ENCODE data around the gene LIN52.
"Not testable (repeated sequence)": the region's sequence is repeated elsewhere in the genome, so short reads cannot be mapped to it uniquely, and the experiment has no call there.

Gene LIN52

GRCh38 chr14:74105381-74105780 lies 20.6 kb downstream of the LIN52 start:
- no peak for DNase-seq (ENCODE audit: low read depth in 2 of 2, low spot score in 1 of 2)

- DNase-seq (ENCODE audit: low read depth in 2 of 2, low spot score in 1 of 2) = no peak
Measured at GRCh38 chr14:74109369-74109768, 24.6 kb downstream of the LIN52 start.

GRCh38 chr14:74111395-74112216 lies 26.9 kb downstream of the LIN52 start:
- not testable (repeated sequence) for DNase-seq (ENCODE audit: low read depth in 2 of 2, low spot score in 1 of 2)

- not testable (repeated sequence) for DNase-seq (ENCODE audit: low read depth in 2 of 2, low spot score in 1 of 2)
Measured at GRCh38 chr14:74125487-74125886, 40.7 kb downstream of the LIN52 start.

- no peak for DNase-seq (ENCODE audit: low read depth in 2 of 2, low spot score in 1 of 2)
Measured at GRCh38 chr14:74126315-74127013, 41.7 kb downstream of the LIN52 start.

- no peak for DNase-seq (ENCODE audit: low read depth in 2 of 2, low spot score in 1 of 2)
Measured at GRCh38 chr14:74127634-74128033, 42.9 kb downstream of the LIN52 start.

GRCh38 chr14:74133833-74134481 lies 49.2 kb downstream of the LIN52 start:
- no peak for DNase-seq (ENCODE audit: low read depth in 2 of 2, low spot score in 1 of 2)

GRCh38 chr14:74134484-74134883 lies 49.7 kb downstream of the LIN52 start:
- no peak for DNase-seq (ENCODE audit: low read depth in 2 of 2, low spot score in 1 of 2)

GRCh38 chr14:74135426-74135825 lies 50.7 kb downstream of the LIN52 start:
- no peak for DNase-seq (ENCODE audit: low read depth in 2 of 2, low spot score in 1 of 2)

- no peak for DNase-seq (ENCODE audit: low read depth in 2 of 2, low spot score in 1 of 2)
Measured at GRCh38 chr14:74140374-74140850, 55.7 kb downstream of the LIN52 start.

- DNase-seq (ENCODE audit: low read depth in 2 of 2, low spot score in 1 of 2) = no peak
Measured at GRCh38 chr14:74141703-74142102, 56.9 kb downstream of the LIN52 start.

GRCh38 chr14:74142523-74142922 lies 57.8 kb downstream of the LIN52 start:
- DNase-seq (ENCODE audit: low read depth in 2 of 2, low spot score in 1 of 2) = no peak

GRCh38 chr14:74144789-74145188 lies 60.0 kb downstream of the LIN52 start:
- no peak for DNase-seq (ENCODE audit: low read depth in 2 of 2, low spot score in 1 of 2)

- no peak for DNase-seq (ENCODE audit: low read depth in 2 of 2, low spot score in 1 of 2)
Measured at GRCh38 chr14:74147571-74147970, 62.8 kb downstream of the LIN52 start.

GRCh38 chr14:74148705-74149104 lies 63.9 kb downstream of the LIN52 start:
- no peak for DNase-seq (ENCODE audit: low read depth in 2 of 2, low spot score in 1 of 2)

- no peak for DNase-seq (ENCODE audit: low read depth in 2 of 2, low spot score in 1 of 2)
Measured at GRCh38 chr14:74155287-74155686, 70.5 kb downstream of the LIN52 start.

GRCh38 chr14:74155749-74156148 lies 71.0 kb downstream of the LIN52 start:
- no peak for DNase-seq (ENCODE audit: low read depth in 2 of 2, low spot score in 1 of 2)

- DNase-seq (ENCODE audit: low read depth in 2 of 2, low spot score in 1 of 2) = no peak
Measured at GRCh38 chr14:74160763-74161162, 76.0 kb downstream of the LIN52 start.

- no peak for DNase-seq (ENCODE audit: low read depth in 2 of 2, low spot score in 1 of 2)
Measured at GRCh38 chr14:74161526-74162158, 76.9 kb downstream of the LIN52 start.

GRCh38 chr14:74169906-74170305 lies 85.2 kb downstream of the LIN52 start:
- DNase-seq (ENCODE audit: low read depth in 2 of 2, low spot score in 1 of 2) = no peak

- DNase-seq (ENCODE audit: low read depth in 2 of 2, low spot score in 1 of 2) = no peak
Measured at GRCh38 chr14:74176400-74176793, 91.6 kb downstream of the LIN52 start.
